AG09309 (cell line): Measurements from ENCODE around the gene BNIP1.
"Not testable (repeated sequence)": the region's sequence is repeated elsewhere in the genome, so short reads cannot be mapped to it uniquely, and the experiment has no call there.

Experiments
- DNase-seq: peaks from one replicate; pipeline ENCODE4 v3.0.0-alpha.2; 2010; ENCODE audit warnings: low read depth
- H3K4me3 ChIP-seq: 2 replicates; pipeline ENCODE4 v1.5.1; 2011; ENCODE audit warnings: mild to moderate bottlenecking, low read depth, low read length, moderate library complexity; ENCODE audit not compliant: control insufficient read depth
- CTCF ChIP-seq: IDR thresholded peaks from 2 replicates; pipeline ENCODE4 v1.5.1; 2011; ENCODE audit warnings: mild to moderate bottlenecking, low read depth, low read length, inconsistent platforms; ENCODE audit not compliant: insufficient read depth, control insufficient read depth; ENCODE audit errors: missing control alignments

The BNIP1 gene

GRCh38 chr5:173114536-173114935 lies 29.8 kb upstream of the BNIP1 start:
- no peak for DNase-seq
- TF ChIP-seq CTCF, result no peak
- H3K4me3 ChIP-seq, result no peak overlapping the region

- H3K4me3 ChIP-seq, result no peak overlapping the region
- DNase-seq, result no peak
- TF ChIP-seq CTCF, result no peak
These were observed 24.6 kb upstream of the BNIP1 start for GRCh38 chr5:173119719-173120118.

GRCh38 chr5:173123416-173123815 lies 20.9 kb upstream of the BNIP1 start:
- DNase-seq, result peak; percentile 16
- TF ChIP-seq CTCF, result no peak

GRCh38 chr5:173132166-173132565 lies 12.2 kb upstream of the BNIP1 start:
- not testable (repeated sequence) for DNase-seq, H3K4me3 ChIP-seq

More at GRCh38 chr5:173123416-173123815, 20.9 kb upstream of the BNIP1 start:
- H3K4me3 ChIP-seq, result no peak overlapping the region

- no peak for DNase-seq
- no peak for TF ChIP-seq CTCF
These were observed 5.6 kb upstream of the BNIP1 start for GRCh38 chr5:173138707-173139106.

GRCh38 chr5:173139631-173140030 lies 4.7 kb upstream of the BNIP1 start:
- no peak overlapping the region for H3K4me3 ChIP-seq
- no peak for TF ChIP-seq CTCF
- no peak for DNase-seq

More at GRCh38 chr5:173138707-173139106, 5.6 kb upstream of the BNIP1 start:
- H3K4me3 ChIP-seq, result no peak overlapping the region

- DNase-seq, result no peak
- TF ChIP-seq CTCF, result no peak
- no peak overlapping the region for H3K4me3 ChIP-seq
These were observed 3.6 kb upstream of the BNIP1 start for GRCh38 chr5:173140769-173141168.

- no peak for DNase-seq
- H3K4me3 ChIP-seq, result no peak overlapping the region
- no peak for TF ChIP-seq CTCF
These were observed 764 bp upstream of the BNIP1 start for GRCh38 chr5:173143567-173143966.
